Aorta (tissue), 5 donors: ENCODE data around the gene RNF126. TPM values are rescaled to one million over a fixed set of nuclear protein-coding genes. Genes with fewer than 3 reads are reported as not detected.
"Not testable (repeated sequence)": the region's sequence is repeated elsewhere in the genome, so short reads cannot be mapped to it uniquely, and the experiment has no call there.

Experiments used
- ATAC-seq: fragments of 200-7000 bp; cut with Tn5 transposase; one replicate; pipeline ENCODE4 v1.9.1; 2022; ENCODE audit warnings: moderate library complexity; ENCODE audit not compliant: low FRiP score
- DNase-seq, 2 donors: peaks; one replicate each; pipeline ENCODE4 v3.0.0-alpha.2; 2020
- H3K27ac ChIP-seq, 2 donors: one replicate each; pipeline ENCODE4 v1.5.1; 2013; ENCODE audit warnings: low read length in 2 of 2, mild to moderate bottlenecking in 2 of 2, moderate library complexity in 2 of 2, control low read depth in 1 of 2, inconsistent platforms in 1 of 2, low read depth in 1 of 2
- H3K27me3 ChIP-seq, 2 donors: one replicate each; pipeline ENCODE4 v1.6.1; 2013; ENCODE audit warnings: control low read depth in 1 of 2, low read length in 1 of 2, mild to moderate bottlenecking in 1 of 2, moderate library complexity in 1 of 2; ENCODE audit not compliant: insufficient read depth in 2 of 2, control insufficient read depth in 1 of 2
- H3K36me3 ChIP-seq, 2 donors: one replicate each; pipeline ENCODE4 v1.6.1; 2013; ENCODE audit warnings: control low read depth in 1 of 2, low read length in 1 of 2, mild to moderate bottlenecking in 1 of 2; ENCODE audit not compliant: insufficient read depth in 2 of 2, control insufficient read depth in 1 of 2
- H3K4me1 ChIP-seq, 2 donors: one replicate each; pipeline ENCODE4 v1.6.1; 2013; ENCODE audit warnings: low read length in 2 of 2, control low read depth in 1 of 2, mild to moderate bottlenecking in 1 of 2, moderate library complexity in 1 of 2; ENCODE audit not compliant: insufficient read depth in 2 of 2, control insufficient read depth in 1 of 2
- H3K4me3 ChIP-seq, 2 donors: one replicate each; pipeline ENCODE4 v1.5.1; 2013; ENCODE audit warnings: low read length in 2 of 2, control low read depth in 1 of 2, mild to moderate bottlenecking in 1 of 2
- H3K9me3 ChIP-seq: one replicate; pipeline ENCODE4 v1.6.1; 2013; ENCODE audit warnings: mild to moderate bottlenecking, low read length; ENCODE audit not compliant: control insufficient read depth
- WGBS, 2 donors: extraction: QIAGEN DNeasy Blood & Tissue Kit; methylation state at CpG; one replicate each; pipeline ENCODE4 v1.1.7; 2013; 5-methylcytosine and 5-hydroxymethylcytosine counted together
- intact Hi-C, 2 donors: fragments of 100-400 bp; cut with DNase I; formaldehyde crosslinking; loops; one replicate each; pipeline versions ENCODE4 v1.14.2 to v1.15.0; 2022
- polyA plus RNA-seq, 2 donors: library from polyadenylated mRNA; stranded (reverse); fragments of 200-250 nt; gene quantifications; one replicate each; pipeline ENCODE4 v1.2.3, GENCODE V29; 2013
- total RNA-seq, 2 donors: library from RNA; stranded (reverse); fragmentation: NEBNext Ultra II Directional; extraction: Animal tissue kit (Norgen Biotek cat#: 25700); gene quantifications; one replicate each; pipeline ENCODE4 v1.2.1, GENCODE V29; 2021
- donor health status: healthy with polysubstance abuse.
- donor health status: Bipolar disorder and iron deficiency.
- donor health status: DM: no; HTN: no; CAD: no.
- donor health status: DM: no; HTN: no; CAD: no.
- donor health status: DM: yes; HTN: yes; CAD: no.

The RNF126 gene
- total and polyA plus RNA-seq, 4 donors, result 18.3 to 38.5 (median 26.8) TPM

- intact Hi-C loops, result no loop called here
- Histone ChIP-seq H3K4me1 (no peaks in the 10 kb centered on the region), H3K27me3 (no peaks in the 10 kb centered on the region), H3K27ac (no peak overlapping the region), H3K36me3 (peaks cover 0 to 2% of the 10 kb centered on the region in 2 donors), H3K9me3 (no peaks in the 10 kb centered on the region), H3K4me3 (no peak overlapping the region)
- 92 to 93% methylated on average over 30 of the region's 30 CpGs for WGBS, 2 donors
- no peak for DNase-seq
- ATAC-seq, result no peak
These were observed 32.9 kb downstream of the RNF126 start for GRCh38 chr19:629961-630714.

DNA sequence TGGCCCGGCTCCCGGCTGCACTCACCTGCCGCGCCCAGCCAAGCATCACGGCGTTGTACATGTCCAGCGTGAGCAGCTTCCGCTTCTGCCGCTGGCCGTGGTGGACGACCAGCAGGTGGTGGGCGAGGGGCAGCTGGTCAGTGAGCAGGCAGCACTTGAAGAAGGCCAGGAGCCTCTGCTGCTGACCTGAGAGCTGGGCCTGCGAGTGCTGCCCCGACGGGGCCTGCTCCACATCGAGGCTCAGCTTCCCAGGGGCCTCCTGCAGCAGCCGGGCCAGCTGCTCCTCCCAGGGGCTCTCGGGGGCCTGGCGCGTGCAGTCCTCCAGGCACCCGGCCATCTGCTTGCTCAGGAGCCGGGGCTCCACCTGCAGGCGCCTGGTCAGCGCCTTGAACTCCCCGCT, 33.5 kb downstream of the RNF126 start:
- H3K4me1 ChIP-seq, H3K4me3 ChIP-seq, intact Hi-C loops, DNase-seq, H3K36me3 ChIP-seq, H3K9me3 ChIP-seq, ATAC-seq, H3K27me3 ChIP-seq, H3K27ac ChIP-seq: not testable (repeated sequence)
- 73 to 76% methylated on average over 22 to 25 of the region's 25 CpGs for WGBS, 2 donors

- no peak for ATAC-seq
- no peak for DNase-seq
- 88 to 89% methylated on average over 19 of the region's 19 CpGs for WGBS, 2 donors
- Histone ChIP-seq H3K36me3 (peaks cover 0 to 2% of the 10 kb centered on the region in 2 donors), H3K27me3 (no peaks in the 10 kb centered on the region), H3K27ac (no peak overlapping the region), H3K4me3 (no peak overlapping the region), H3K9me3 (no peaks in the 10 kb centered on the region), H3K4me1 (no peaks in the 10 kb centered on the region)
- intact Hi-C loops, result no loop called here
These were observed 34.8 kb downstream of the RNF126 start for GRCh38 chr19:628168-628567.

DNA sequence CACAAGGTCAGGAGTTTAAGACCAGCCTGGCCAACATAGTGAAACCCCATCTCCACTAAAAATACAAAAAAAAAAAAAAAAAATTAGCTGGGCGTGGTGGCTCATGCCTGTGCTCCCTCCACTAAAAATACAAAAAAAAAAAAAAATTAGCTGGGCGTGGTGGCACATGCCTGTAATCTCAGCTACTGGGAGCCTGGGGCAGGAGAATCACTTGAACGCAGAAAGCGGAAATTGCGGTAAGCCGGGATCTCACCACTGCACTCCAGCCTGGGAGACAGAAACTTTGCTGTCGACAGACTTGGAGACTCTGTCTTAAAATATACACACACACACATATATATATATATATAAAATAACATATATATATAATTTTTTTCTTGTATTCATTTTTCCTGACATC, 36.4 kb downstream of the RNF126 start:
- H3K27me3 ChIP-seq, intact Hi-C loops, ATAC-seq, H3K4me3 ChIP-seq, DNase-seq, H3K36me3 ChIP-seq, H3K4me1 ChIP-seq, H3K9me3 ChIP-seq, H3K27ac ChIP-seq: not testable (repeated sequence)
- WGBS, 2 donors, result 96% methylated on average over 7 of the region's 7 CpGs

GRCh38 chr19:625257-625656, 37.8 kb downstream of the RNF126 start:
- no peaks in the 10 kb centered on the region for H3K27me3 ChIP-seq
- peaks cover 0 to 5% of the 10 kb centered on the region in 2 donors for H3K36me3 ChIP-seq
- no peaks in the 10 kb centered on the region for H3K9me3 ChIP-seq
- WGBS, 2 donors, result 85 to 92% methylated on average over 5 of the region's 5 CpGs
- ATAC-seq, result no peak
- H3K27ac ChIP-seq, result no peak overlapping the region
- intact Hi-C loops, result no loop called here
- no peak overlapping the region for H3K4me3 ChIP-seq
- no peaks in the 10 kb centered on the region for H3K4me1 ChIP-seq
- no peak for DNase-seq

DNA sequence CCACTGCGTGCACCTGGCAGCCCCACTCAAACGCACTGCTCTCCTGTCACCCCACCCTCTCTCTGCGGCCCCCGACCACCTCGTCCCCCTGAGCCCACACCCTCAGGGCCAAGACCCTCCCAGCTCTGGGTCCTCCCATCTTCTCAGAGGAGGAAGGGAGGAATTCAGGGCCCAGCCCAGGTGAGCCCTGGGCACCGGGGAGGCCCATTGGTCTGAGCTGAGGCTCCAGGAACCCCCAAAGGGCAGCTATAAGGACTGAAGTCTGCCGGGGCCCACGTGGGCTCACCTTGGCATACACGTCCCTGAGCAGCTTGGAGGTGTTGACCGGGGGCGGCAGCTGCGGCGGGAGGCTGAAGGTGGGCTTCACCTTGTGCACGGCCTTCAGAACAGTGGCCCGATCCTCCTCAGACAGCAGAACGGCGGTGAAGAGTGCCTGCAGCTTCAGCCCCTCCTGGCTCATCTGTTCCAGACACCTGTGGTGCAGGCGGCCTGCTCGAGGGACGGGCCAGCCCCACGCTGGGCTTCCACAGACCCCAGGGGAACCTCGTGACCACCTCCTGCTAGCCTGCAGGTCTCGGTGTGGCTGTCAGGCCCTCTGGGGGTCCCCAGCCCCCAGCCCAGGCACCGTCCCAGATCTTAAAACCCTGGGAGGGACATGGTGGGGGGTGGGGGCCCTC, 38.4 kb downstream of the RNF126 start:
- no peak for DNase-seq
- Histone ChIP-seq H3K4me3 (no peak overlapping the region), H3K4me1 (no peaks in the 10 kb centered on the region), H3K27ac (no peak overlapping the region), H3K27me3 (no peaks in the 10 kb centered on the region), H3K9me3 (no peaks in the 10 kb centered on the region), H3K36me3 (peaks cover 0 to 7% of the 10 kb centered on the region in 2 donors)
- ATAC-seq, result no peak
- WGBS, 2 donors, result 90 to 91% methylated on average over 24 of the region's 24 CpGs
- intact Hi-C loops, result no loop called here

DNA sequence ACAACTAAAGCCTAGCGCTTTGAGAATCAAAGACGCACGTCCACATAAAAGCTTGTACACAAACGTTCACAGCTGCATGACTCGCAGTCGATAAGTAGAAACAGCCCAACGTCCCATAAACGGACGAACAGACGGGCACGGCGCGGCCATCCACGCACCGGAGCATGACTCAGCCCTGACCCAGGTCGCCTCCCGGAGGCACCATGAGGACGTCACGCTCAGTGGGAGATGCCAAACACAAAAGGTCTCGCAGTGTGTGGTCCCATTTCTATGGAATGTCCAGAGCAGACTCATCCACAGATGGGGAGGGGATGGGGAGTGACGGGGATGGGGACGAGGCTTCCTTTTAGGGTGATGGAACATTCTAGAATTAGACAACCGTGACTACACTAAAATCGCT, 39.0 kb downstream of the RNF126 start:
- 78 to 79% methylated on average over 24 of the region's 24 CpGs for WGBS, 2 donors
- no peaks in the 10 kb centered on the region for H3K4me1 ChIP-seq
- H3K36me3 ChIP-seq, result peaks cover 0 to 8% of the 10 kb centered on the region in 2 donors
- DNase-seq, result no peak
- no peak overlapping the region for H3K4me3 ChIP-seq
- H3K27ac ChIP-seq, result no peak overlapping the region
- intact Hi-C loops, result no loop called here
- no peaks in the 10 kb centered on the region for H3K27me3 ChIP-seq
- ATAC-seq, result no peak
- H3K9me3 ChIP-seq, result no peaks in the 10 kb centered on the region

- H3K4me3 ChIP-seq, result no peak overlapping the region
- DNase-seq (no peak), ATAC-seq (no peak)
- intact Hi-C loops, result no loop called here
- H3K4me1 ChIP-seq, result no peaks in the 10 kb centered on the region
- H3K27me3 ChIP-seq, result no peaks in the 10 kb centered on the region
- H3K9me3 ChIP-seq, result no peaks in the 10 kb centered on the region
- H3K36me3 ChIP-seq, result peaks cover 0 to 8% of the 10 kb centered on the region in 2 donors
- WGBS, 2 donors, result 93 to 96% methylated on average over 42 to 44 of the region's 44 CpGs
- H3K27ac ChIP-seq, result no peak overlapping the region
These were observed 39.7 kb downstream of the RNF126 start for GRCh38 chr19:623175-623916.
